Stomach (tissue), 9 donors: ENCODE results near the gene AMACR. TPM values are rescaled to one million over a fixed set of nuclear protein-coding genes. Genes with fewer than 3 reads are reported as not detected.

Source experiments
- DNase-seq, 2 donors: peaks; one replicate each; pipeline versions ENCODE4 v3.0.0 to v3.0.0-alpha.2; 2013 to 2019
- H3K27ac ChIP-seq, 5 donors: fragments of 200-600 bp in 4 of 5; sonication (generic) in 4 of 5; one replicate each; pipeline ENCODE4 v1.5.1; 2013 to 2019; ENCODE audit warnings: mild to moderate bottlenecking in 1 of 5, moderate library complexity in 1 of 5
- H3K27me3 ChIP-seq, 3 donors: fragments of 200-600 bp; sonication (generic); one replicate each; pipeline ENCODE4 v1.5.1; 2017 to 2019; ENCODE audit warnings: mixed run types in 1 of 3
- H3K36me3 ChIP-seq, 4 donors: fragments of 200-600 bp; sonication (generic); 1 replicate in 3 of 4; 2 replicates in 1 of 4; pipeline ENCODE4 v1.5.1; 2016 to 2019
- H3K4me1 ChIP-seq, 4 donors: fragments of 200-600 bp; sonication (generic); one replicate each; pipeline ENCODE4 v1.5.1; 2016 to 2019
- H3K4me3 ChIP-seq, 4 donors: fragments of 200-600 bp; sonication (generic) in 3 of 4; one replicate each; pipeline ENCODE4 v1.5.1; 2016 to 2019; ENCODE audit warnings: mild to moderate bottlenecking in 1 of 4
- H3K9me3 ChIP-seq, 4 donors: fragments of 200-600 bp; sonication (generic); one replicate each; pipeline ENCODE4 v1.5.1; 2016 to 2019
- CTCF ChIP-seq, 7 experiments: fragments of 450-650 bp in 4 of 7; fragments of 200-600 bp in 3 of 7; sonication (generic) in 3 of 7; IDR thresholded peaks; one replicate each; pipeline ENCODE4 v1.5.1; 2016 to 2019; ENCODE audit warnings: antibody characterized with exemption in 7 of 7, control low read depth in 2 of 7, mild to moderate bottlenecking in 1 of 7
- EP300 ChIP-seq: sonication (generic); formaldehyde crosslinking; IDR thresholded peaks from one replicate; pipeline ENCODE4 v1.6.1; 2017; ENCODE audit warnings: antibody characterized with exemption
- POLR2A ChIP-seq, 4 donors: fragments of 450-650 bp; IDR thresholded peaks; one replicate each; pipeline ENCODE4 v1.6.1; 2016; ENCODE audit warnings: antibody characterized with exemption in 4 of 4, control low read depth in 2 of 4, mild to moderate bottlenecking in 1 of 4, moderate library complexity in 1 of 4
- POLR2AphosphoS5 ChIP-seq, 3 donors: sonication (generic); formaldehyde crosslinking; IDR thresholded peaks; one replicate each; pipeline ENCODE4 v1.6.1; 2016; ENCODE audit warnings: antibody characterized with exemption in 3 of 3
- WGBS, 5 donors: extraction: QIAGEN DNeasy Blood & Tissue Kit in 3 of 5; methylation state at CpG; one replicate each; pipeline versions ENCODE4 v1.1.5 to v1.1.7; 2013 to 2018; 5-methylcytosine and 5-hydroxymethylcytosine counted together
- intact Hi-C: fragments of 100-400 bp; cut with DNase I; formaldehyde crosslinking; loops from one replicate; pipeline ENCODE4 v1.15.1; 2023; ENCODE audit warnings: low total_unique reads
- polyA plus RNA-seq, 3 donors: library from polyadenylated mRNA; stranded (reverse); fragments of 200-250 nt; gene quantifications; one replicate each; pipeline ENCODE4 v1.2.3, GENCODE V29; 2013
- total RNA-seq, 5 donors: library from RNA; depleted of rRNA; stranded (reverse); fragments of >200 nt; gene quantifications; one replicate each; pipeline versions ENCODE4 v1.1.0 to v1.2.3, GENCODE V29; 2014 to 2016
- donor health status: healthy with polysubstance abuse.
- donor health status: Bipolar disorder and iron deficiency.
- donor health status: healthy.

The AMACR gene
- total and polyA plus RNA-seq, 8 donors: 8.5 to 89.7 (median 19.5) TPM

- TF ChIP-seq CTCF (IDR thresholded peaks at IDR 0.05) (no peak), POLR2A (IDR thresholded peaks at IDR 0.05) (no peak), POLR2AphosphoS5 (IDR thresholded peaks at IDR 0.05) (no peak), EP300 (no peak)
- H3K9me3 ChIP-seq: no peaks in the 10 kb centered on the region
- H3K36me3 ChIP-seq: peaks cover 4 to 30% (median 28%) of the 10 kb centered on the region in 4 donors
- intact Hi-C loops: no loop called here
- 77 to 92% (median 87%) methylated on average over 4 of the region's 4 CpGs for WGBS, 5 donors
- peak overlapping the region in 2 of 5 donors; percentile 94 to 95 for H3K27ac ChIP-seq
- peak overlapping the region in 1 of 4 donors; percentile 69 for H3K4me3 ChIP-seq
- H3K4me1 ChIP-seq: peaks cover 12 to 52% (median 37%) of the 10 kb centered on the region in 4 donors
- DNase-seq: no peak
- H3K27me3 ChIP-seq: no peaks in the 10 kb centered on the region
Observed at GRCh38 chr5:34005681-34006080, 2.2 kb downstream of the AMACR start.

- 58 to 85% (median 65%) methylated on average over 4 of the region's 4 CpGs for WGBS, 5 donors
- no peaks in the 10 kb centered on the region for H3K9me3 ChIP-seq
- TF ChIP-seq POLR2AphosphoS5 (IDR thresholded peaks at IDR 0.05): no peak
- TF ChIP-seq EP300: no peak
- TF ChIP-seq POLR2A (IDR thresholded peaks at IDR 0.05): no peak
- no peak for TF ChIP-seq CTCF (IDR thresholded peaks at IDR 0.05)
Observed at GRCh38 chr5:34005211-34005610, 2.6 kb downstream of the AMACR start.

GRCh38 chr5:34003941-34004340 lies 3.9 kb downstream of the AMACR start:
- WGBS, 5 donors: 84 to 95% (median 92%) methylated on average over 4 of the region's 4 CpGs
- DNase-seq: no peak
- peaks cover 4 to 30% (median 28%) of the 10 kb centered on the region in 4 donors for H3K36me3 ChIP-seq
- H3K4me3 ChIP-seq: no peak overlapping the region
- intact Hi-C loops: no loop called here
- H3K4me1 ChIP-seq: peaks cover 12 to 43% (median 32%) of the 10 kb centered on the region in 4 donors
- TF ChIP-seq POLR2A (IDR thresholded peaks at IDR 0.05) (no peak), POLR2AphosphoS5 (IDR thresholded peaks at IDR 0.05) (no peak), EP300 (no peak), CTCF (IDR thresholded peaks at IDR 0.05) (no peak)
- H3K27ac ChIP-seq: no peak overlapping the region
- no peaks in the 10 kb centered on the region for H3K9me3 ChIP-seq
- no peaks in the 10 kb centered on the region for H3K27me3 ChIP-seq

More at GRCh38 chr5:34005211-34005610, 2.6 kb downstream of the AMACR start:
- Histone ChIP-seq H3K4me3 (no peak overlapping the region), H3K27me3 (no peaks in the 10 kb centered on the region), H3K4me1 (peaks cover 12 to 52% (median 38%) of the 10 kb centered on the region in 4 donors), H3K36me3 (peaks cover 4 to 30% (median 28%) of the 10 kb centered on the region in 4 donors), H3K27ac (peak overlapping the region in 1 of 5 donors; percentile 95)
- intact Hi-C loops: no loop called here
- DNase-seq: no peak

GRCh38 chr5:34002629-34003328 lies 5.1 kb downstream of the AMACR start:
- WGBS, 5 donors: 90 to 99% (median 96%) methylated on average over 10 of the region's 10 CpGs
- Histone ChIP-seq H3K4me3 (no peak overlapping the region), H3K27me3 (no peaks in the 10 kb centered on the region), H3K36me3 (peaks cover 4 to 38% (median 37%) of the 10 kb centered on the region in 4 donors), H3K27ac (peak overlapping the region in 3 of 5 donors; percentile 18 to 74 (median 71)), H3K4me1 (peaks cover 12 to 39% (median 30%) of the 10 kb centered on the region in 4 donors), H3K9me3 (no peaks in the 10 kb centered on the region)
- no peak for DNase-seq
- intact Hi-C loops: no loop called here
- TF ChIP-seq CTCF (IDR thresholded peaks at IDR 0.05) (no peak), EP300 (no peak), POLR2AphosphoS5 (IDR thresholded peaks at IDR 0.05) (no peak), POLR2A (IDR thresholded peaks at IDR 0.05) (no peak)
